ENCODE measurements around the gene PRPF38A. TPM values are rescaled to one million over a fixed set of nuclear protein-coding genes. Genes with fewer than 3 reads are reported as not detected.
A peak's percentile ranks its signal among the peaks of the same experiment; 100 is the strongest.

The PRPF38A gene
- total and polyA plus RNA-seq, 2 of the 4 experiments (the other 2 are of a cell fraction): 19.0 to 23.5 TPM

- no TSS peak for BruUV-seq (replicated peaks)
- no peaks in the 10 kb centered on the region for H3K27me3 ChIP-seq (ENCODE audit: control insufficient read depth, insufficient read depth, low read length)
- H4K8ac ChIP-seq (ENCODE audit: low read depth in 2 of 2, low read length in 2 of 2): no peak overlapping the region
- CTCF ChIA-PET: interaction anchor here (0.6 kb wide), 1 partner anchor 71 kb away, joined by 4 read pairs; no protein-coding TSS in a partner anchor
- H3K4me2 ChIP-seq (ENCODE audit: low read depth, low read length): no peak overlapping the region
- no peak overlapping the region for H3K18ac ChIP-seq (ENCODE audit: low read depth, low read length)
- peaks cover 3% of the 10 kb centered on the region; the same call in 1 of the 2 replicates for H3K9me1 ChIP-seq (ENCODE audit: insufficient read depth, low read length)
- dilution Hi-C loops (cut with HindIII; ENCODE audit: low sequenced_read_pairs, unreplicated experiment) (no loop called here), in situ Hi-C loops (cut with MboI; ENCODE audit: low sequenced_read_pairs) (no loop called here), intact Hi-C loops (cut with micrococcal nuclease) (no loop called here)
- H3K27ac ChIP-seq (ENCODE audit: insufficient read depth, low read length): no peak overlapping the region
- TF ChIP-seq MAFK (IDR thresholded peaks at IDR 0.05; ENCODE audit: low read depth, low read length): no peak
- 0 out of 2 replicates have a peak, but pooled peaks have one; percentile 19 for TF ChIP-seq CEBPB (IDR thresholded peaks at IDR 0.05; ENCODE audit: low read depth, low read length)
- TF ChIP-seq BHLHE40 (IDR thresholded peaks at IDR 0.05; ENCODE audit: low read depth, low read length): no peak
- DNase-seq: no peak
- no peak overlapping the region for H3K56ac ChIP-seq (ENCODE audit: extremely low read depth, insufficient read depth, low read length)
- H2AK9ac ChIP-seq (replicated peaks; ENCODE audit: low read depth, low read length, poor library complexity): no peak overlapping the region
- H3K4ac ChIP-seq (ENCODE audit: low read depth, low read length): no peak overlapping the region
- no peaks in the 10 kb centered on the region for H3K9me3 ChIP-seq (ENCODE audit: control insufficient read depth, insufficient read depth, low read length)
- H2BK5ac ChIP-seq (ENCODE audit: low read depth, low read length, poor library complexity, severe bottlenecking): no peak overlapping the region
- 100% methylated on average over 1 of the region's 4 CpGs; no CpG with 5 or more reads in 1 of the 2 experiments for WGBS, 2 experiments (ENCODE audit: extremely low coverage in 2 of 2, insufficient read length in 1 of 2)
- POLR2A ChIA-PET (ENCODE audit: unreplicated experiment): no interaction called here
- H3K14ac ChIP-seq (replicated peaks; ENCODE audit: low read depth, low read length): no peak overlapping the region
- no peak overlapping the region for H2BK15ac ChIP-seq (ENCODE audit: low read depth, low read length)
- no peaks in the 10 kb centered on the region for H4K20me1 ChIP-seq (ENCODE audit: insufficient read depth, low read length)
- H3K4me3 ChIP-seq (ENCODE audit: insufficient read depth, low read depth, low read length): no peak overlapping the region
- H4K91ac ChIP-seq (ENCODE audit: insufficient read depth, low read depth, low read length): no peak overlapping the region
- no peak overlapping the region for H3K9ac ChIP-seq (ENCODE audit: low read depth, low read length)
- H2AK5ac ChIP-seq (ENCODE audit: low read depth, low read length): no peak overlapping the region
- no peaks in the 10 kb centered on the region for H3K4me1 ChIP-seq (ENCODE audit: control insufficient read depth, insufficient read depth, low read length)
- H2BK120ac ChIP-seq (ENCODE audit: low read depth, low read length): no peak overlapping the region
- H3K36me3 ChIP-seq (ENCODE audit: control insufficient read depth, insufficient read depth, low read length): peaks cover 17% of the 10 kb centered on the region
- no peak overlapping the region for H3K23ac ChIP-seq (ENCODE audit: low read depth, low read length)
- no peaks in the 10 kb centered on the region; a peak in 1 of 4 replicates for H3K79me1 ChIP-seq (ENCODE audit: low read depth in 1 of 2, low read length in 2 of 2)
- no peak overlapping the region for H4K5ac ChIP-seq (ENCODE audit: low read depth, low read length)
- no peak overlapping the region for H2BK20ac ChIP-seq (ENCODE audit: low read depth, low read length)
- H2AFZ ChIP-seq (replicated peaks; ENCODE audit: low read length, poor library complexity): no peak overlapping the region
- ATAC-seq (ENCODE audit: low read depth): no peak
Measured at GRCh38 chr1:52439976-52440375, 35.6 kb downstream of the PRPF38A start.
